Epithelial cell of proximal tubule (primary cell): ENCODE measurements around the gene WASF3. TPM values are rescaled to one million over a fixed set of nuclear protein-coding genes. Genes with fewer than 3 reads are reported as not detected.

Experiments
- DNase-seq: peaks from one replicate; pipeline ENCODE4 v3.0.0-alpha.2; 2011; ENCODE audit warnings: low read depth
- H3K4me3 ChIP-seq: 2 replicates; pipeline ENCODE4 v1.5.1; 2011; ENCODE audit warnings: low read depth, mild to moderate bottlenecking, low read length
- total RNA-seq: library from RNA; depleted of rRNA; stranded (reverse); fragments of >200 nt; gene quantifications from 2 replicates; pipeline ENCODE4 v1.2.3, GENCODE V29; 2015
- TF ChIP-seq, protein P1 (sequence below): conservative IDR thresholded peaks from 2 replicates; pipeline ENCODE4 v1.5.1; 2012; ENCODE audit warnings: low read depth, mild to moderate bottlenecking, low read length

Gene WASF3, protein sequence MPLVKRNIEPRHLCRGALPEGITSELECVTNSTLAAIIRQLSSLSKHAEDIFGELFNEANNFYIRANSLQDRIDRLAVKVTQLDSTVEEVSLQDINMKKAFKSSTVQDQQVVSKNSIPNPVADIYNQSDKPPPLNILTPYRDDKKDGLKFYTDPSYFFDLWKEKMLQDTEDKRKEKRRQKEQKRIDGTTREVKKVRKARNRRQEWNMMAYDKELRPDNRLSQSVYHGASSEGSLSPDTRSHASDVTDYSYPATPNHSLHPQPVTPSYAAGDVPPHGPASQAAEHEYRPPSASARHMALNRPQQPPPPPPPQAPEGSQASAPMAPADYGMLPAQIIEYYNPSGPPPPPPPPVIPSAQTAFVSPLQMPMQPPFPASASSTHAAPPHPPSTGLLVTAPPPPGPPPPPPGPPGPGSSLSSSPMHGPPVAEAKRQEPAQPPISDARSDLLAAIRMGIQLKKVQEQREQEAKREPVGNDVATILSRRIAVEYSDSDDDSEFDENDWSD
- 3.0 and 3.8 TPM in 2 replicates for total RNA-seq

DNA sequence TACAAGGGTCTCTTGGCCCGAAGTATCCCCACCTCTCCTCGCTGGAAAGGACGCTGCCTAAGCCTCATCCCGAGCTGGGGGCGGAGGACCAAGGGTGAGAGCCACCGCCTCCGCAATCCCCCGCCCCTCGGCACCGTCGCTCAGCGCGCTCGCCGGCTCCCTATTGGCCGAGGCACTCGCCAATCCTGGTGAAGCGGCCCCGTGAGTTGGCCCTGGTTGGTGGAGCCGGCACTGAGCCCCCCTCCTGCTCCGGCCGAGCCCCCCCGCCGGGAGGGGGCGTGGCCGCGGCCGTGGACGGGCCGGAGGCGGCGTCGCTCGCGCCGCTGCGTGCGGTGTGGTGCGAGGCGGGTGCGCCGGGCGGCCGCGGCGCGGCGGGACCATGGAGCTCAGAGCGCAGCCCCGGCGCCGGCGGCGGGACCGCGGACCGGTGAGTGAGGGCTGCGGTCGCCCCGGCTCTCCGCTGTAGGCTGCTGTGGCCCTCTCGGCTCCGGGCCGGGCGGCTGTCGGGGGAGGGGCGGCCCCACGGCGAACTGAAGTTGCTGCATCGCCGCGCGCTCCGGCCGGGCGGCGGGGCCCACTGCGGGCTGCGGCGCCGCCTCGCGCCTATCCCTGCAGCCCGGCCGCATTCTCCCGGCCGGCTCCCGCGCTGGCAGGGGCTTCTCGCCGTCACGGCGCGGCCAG, at the start of gene WASF3:
Gene WASF3 (plus strand): TSS at position 291 of the 681 bp plus-strand sequence. CDS start 84,588 bp downstream, outside the sequence.
- TF ChIP-seq, protein P1, sequence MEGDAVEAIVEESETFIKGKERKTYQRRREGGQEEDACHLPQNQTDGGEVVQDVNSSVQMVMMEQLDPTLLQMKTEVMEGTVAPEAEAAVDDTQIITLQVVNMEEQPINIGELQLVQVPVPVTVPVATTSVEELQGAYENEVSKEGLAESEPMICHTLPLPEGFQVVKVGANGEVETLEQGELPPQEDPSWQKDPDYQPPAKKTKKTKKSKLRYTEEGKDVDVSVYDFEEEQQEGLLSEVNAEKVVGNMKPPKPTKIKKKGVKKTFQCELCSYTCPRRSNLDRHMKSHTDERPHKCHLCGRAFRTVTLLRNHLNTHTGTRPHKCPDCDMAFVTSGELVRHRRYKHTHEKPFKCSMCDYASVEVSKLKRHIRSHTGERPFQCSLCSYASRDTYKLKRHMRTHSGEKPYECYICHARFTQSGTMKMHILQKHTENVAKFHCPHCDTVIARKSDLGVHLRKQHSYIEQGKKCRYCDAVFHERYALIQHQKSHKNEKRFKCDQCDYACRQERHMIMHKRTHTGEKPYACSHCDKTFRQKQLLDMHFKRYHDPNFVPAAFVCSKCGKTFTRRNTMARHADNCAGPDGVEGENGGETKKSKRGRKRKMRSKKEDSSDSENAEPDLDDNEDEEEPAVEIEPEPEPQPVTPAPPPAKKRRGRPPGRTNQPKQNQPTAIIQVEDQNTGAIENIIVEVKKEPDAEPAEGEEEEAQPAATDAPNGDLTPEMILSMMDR, result no peak
- peak; percentile 19 for DNase-seq

DNA sequence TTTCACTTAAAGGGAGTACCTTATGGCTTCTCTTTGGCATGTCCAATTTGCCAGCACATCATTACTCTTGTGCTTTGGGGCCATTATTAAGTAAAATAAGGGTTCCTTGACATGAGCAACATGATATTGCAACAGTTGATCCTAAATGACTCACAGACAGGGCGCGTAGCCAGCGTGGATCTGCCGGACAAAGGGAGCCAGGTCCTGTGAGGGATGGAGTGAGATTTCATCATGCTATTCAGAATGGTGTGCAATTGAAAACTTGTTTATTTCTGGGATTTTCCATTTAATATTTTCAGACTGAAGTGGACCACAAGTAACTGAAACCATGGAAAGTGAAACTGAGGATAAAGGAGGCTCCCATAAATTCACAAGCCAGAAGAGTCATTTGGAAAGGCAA, 48.6 kb upstream of the WASF3 start:
- DNase-seq, result no peak

More for the DNA sequence above, at the start of gene WASF3:
- H3K4me3 ChIP-seq, result peak within 1 kb of the TSS; percentile 68

DNA sequence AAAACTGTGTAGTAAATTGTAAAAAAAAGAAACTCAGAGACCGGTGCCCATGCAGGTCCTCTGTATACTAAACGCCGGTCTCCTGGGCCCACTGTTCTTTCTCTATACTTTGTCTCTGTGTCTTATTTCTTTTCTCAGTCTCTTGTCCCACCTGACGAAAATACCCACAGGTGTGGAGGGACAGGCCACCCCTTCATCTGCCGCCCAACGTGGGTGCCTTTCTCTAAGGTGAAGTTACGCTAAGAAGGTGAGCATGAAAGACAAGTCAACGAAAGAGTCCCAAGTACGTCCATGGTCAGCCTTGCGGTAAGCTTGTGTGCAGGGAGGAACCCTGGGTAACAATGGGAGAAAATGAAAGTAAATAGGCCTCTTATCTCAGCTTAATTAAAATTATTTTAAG, 48.0 kb upstream of the WASF3 start:
- TF ChIP-seq, protein P1, result no peak
- no peak overlapping the region for H3K4me3 ChIP-seq
- DNase-seq, result no peak

More for the DNA sequence above, 48.6 kb upstream of the WASF3 start:
- TF ChIP-seq, protein P1, result no peak
- no peak overlapping the region for H3K4me3 ChIP-seq

DNA sequence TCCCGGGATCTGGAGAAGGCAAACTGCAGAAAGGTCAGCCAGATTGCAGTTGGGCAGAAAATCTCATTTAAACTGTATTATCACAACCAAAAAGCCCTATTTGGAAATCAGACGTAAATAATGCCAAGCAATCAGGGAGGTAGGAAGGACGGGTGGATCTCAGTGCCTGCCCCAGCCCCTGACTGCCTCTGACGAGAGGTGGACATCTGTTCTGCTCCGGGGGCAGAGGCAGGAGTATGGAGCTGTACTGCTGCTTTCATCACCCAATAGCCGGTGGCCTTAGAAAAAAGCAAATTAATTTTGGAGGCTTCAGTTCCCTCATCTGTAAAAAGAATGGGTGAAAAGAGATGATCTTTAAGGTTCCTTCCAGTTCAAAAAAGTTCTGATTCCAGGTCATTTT, 43.6 kb upstream of the WASF3 start:
- no peak overlapping the region for H3K4me3 ChIP-seq
- DNase-seq, result no peak
- TF ChIP-seq, protein P1, result no peak

DNA sequence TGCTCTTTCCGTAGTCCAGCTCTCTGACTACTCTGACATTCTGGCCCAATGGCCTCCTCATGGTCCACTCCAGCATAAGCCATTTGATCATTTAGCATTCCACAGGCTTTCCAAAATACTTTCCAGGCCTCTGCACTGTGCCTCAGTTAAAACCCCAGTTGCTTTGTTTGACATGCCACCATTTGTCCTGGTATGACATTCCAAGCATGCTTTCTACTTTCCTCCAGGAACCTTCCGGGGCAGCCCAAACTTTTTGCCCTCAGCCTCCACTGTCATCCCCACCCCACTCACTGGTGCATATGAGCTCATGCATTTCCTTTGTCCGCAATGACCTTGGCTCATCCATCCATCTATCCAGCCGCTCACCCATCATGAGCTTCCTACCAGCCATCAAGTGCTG, 41.8 kb upstream of the WASF3 start:
- H3K4me3 ChIP-seq, result no peak overlapping the region
- TF ChIP-seq, protein P1, result no peak
- DNase-seq, result no peak

DNA sequence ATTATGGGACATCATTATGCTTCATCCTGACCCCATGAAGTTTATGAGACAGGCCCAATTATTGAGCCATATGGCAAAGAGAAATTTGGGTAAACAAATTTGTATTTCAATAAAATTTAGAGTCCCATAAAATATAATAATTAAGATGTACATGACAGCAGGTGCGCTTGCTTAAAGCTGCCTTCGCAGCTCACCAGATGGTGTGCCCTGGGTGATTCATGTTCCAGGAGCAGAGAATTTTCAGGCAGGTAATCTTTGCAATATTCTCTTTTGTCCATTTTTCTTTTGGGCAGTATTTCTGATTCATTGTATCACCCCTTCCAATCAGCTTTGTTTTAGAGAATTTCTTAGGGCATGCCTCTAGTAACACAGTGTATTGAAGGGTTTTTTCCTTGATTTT, 39.5 kb upstream of the WASF3 start:
- H3K4me3 ChIP-seq, result no peak overlapping the region
- TF ChIP-seq, protein P1, result no peak
- no peak for DNase-seq
